ENCODE data around the gene DPYD. TPM values are rescaled to one million over a fixed set of nuclear protein-coding genes. Genes with fewer than 3 reads are reported as not detected.

The DPYD gene
- total RNA-seq, 1 experiment from 2014 or later, result 0.46 TPM

DNA sequence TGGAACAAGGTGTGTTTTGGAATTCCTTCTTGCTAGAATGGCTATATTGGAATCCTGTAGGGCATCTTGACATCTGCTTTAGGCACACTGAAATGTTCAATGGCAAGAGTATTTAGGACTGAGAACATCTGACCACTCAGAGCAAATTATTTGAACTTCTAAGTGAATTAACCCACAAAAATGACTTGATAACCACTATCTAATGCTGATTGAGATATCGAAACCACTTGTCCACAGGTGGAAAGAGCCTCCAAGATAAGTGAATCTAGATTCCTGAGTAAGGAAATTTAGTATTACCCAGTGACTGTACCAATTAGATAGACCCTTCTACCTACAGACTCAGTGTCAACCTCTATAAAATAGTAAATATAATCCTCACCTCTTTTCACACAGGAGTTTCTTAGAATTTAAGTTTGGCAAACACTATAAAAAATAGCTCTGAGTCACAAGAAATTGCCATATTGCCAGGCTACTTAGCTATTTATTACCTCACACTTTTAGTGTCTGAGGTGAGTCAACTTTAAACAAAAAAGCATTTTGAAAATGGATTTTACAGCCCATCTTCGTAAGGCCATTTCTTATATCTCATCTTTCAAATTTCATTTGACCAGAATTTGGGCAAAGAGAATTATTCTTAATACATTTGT lies 777.5 kb downstream of the DPYD start:
- ATAC-seq (no peak), DNase-seq (ENCODE audit: low spot score) (no peak)
- CTCF ChIA-PET, result no interaction called here
- H3K4me1 Mint-ChIP-seq, result peaks cover 3% of the 10 kb centered on the region
- no peak overlapping the region for H3K27ac Mint-ChIP-seq
- no peaks in the 10 kb centered on the region for H3K36me3 Mint-ChIP-seq
- POLR2A ChIA-PET, result no interaction called here
- H3K9me3 Mint-ChIP-seq, result no peaks in the 10 kb centered on the region
- TF ChIP-seq ETV6 (CRISPR knock-in tag; IDR thresholded peaks at IDR 0.05), result no peak
- TF ChIP-seq, protein P1, sequence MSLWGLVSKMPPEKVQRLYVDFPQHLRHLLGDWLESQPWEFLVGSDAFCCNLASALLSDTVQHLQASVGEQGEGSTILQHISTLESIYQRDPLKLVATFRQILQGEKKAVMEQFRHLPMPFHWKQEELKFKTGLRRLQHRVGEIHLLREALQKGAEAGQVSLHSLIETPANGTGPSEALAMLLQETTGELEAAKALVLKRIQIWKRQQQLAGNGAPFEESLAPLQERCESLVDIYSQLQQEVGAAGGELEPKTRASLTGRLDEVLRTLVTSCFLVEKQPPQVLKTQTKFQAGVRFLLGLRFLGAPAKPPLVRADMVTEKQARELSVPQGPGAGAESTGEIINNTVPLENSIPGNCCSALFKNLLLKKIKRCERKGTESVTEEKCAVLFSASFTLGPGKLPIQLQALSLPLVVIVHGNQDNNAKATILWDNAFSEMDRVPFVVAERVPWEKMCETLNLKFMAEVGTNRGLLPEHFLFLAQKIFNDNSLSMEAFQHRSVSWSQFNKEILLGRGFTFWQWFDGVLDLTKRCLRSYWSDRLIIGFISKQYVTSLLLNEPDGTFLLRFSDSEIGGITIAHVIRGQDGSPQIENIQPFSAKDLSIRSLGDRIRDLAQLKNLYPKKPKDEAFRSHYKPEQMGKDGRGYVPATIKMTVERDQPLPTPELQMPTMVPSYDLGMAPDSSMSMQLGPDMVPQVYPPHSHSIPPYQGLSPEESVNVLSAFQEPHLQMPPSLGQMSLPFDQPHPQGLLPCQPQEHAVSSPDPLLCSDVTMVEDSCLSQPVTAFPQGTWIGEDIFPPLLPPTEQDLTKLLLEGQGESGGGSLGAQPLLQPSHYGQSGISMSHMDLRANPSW (CRISPR knock-in tag; conservative IDR thresholded peaks at IDR 0.05; ENCODE audit: low read depth), result no peak
- no peaks in the 10 kb centered on the region for H3K27me3 Mint-ChIP-seq (ENCODE audit: low read depth)
- H3K4me3 Mint-ChIP-seq, result no peak overlapping the region

DNA sequence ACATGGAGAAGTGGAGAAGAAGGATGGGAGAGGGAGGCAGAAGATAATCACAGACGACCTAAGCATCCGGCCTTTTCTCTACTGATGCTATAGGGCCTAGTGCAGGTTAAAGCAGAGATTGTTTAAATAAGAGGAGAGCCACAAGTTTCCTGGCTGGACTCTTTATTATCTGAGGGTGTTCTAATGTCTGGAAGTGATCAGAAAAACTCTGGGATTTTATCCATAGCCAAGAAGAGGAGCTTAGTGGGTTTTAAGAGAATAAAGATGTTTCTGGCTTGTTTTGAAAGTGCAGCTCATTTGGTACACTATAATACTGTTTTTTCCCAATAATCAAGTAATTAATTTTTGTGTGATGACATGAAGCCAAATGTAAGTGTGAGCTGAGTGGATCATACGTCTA lies 780.2 kb downstream of the DPYD start:
- Mint-ChIP-seq H3K4me3 (no peak overlapping the region), H3K4me1 (peaks cover 12% of the 10 kb centered on the region), H3K9me3 (no peaks in the 10 kb centered on the region), H3K36me3 (no peaks in the 10 kb centered on the region), H3K27me3 (ENCODE audit: low read depth) (no peaks in the 10 kb centered on the region), H3K27ac (no peak overlapping the region)
- no peak for TF ChIP-seq NR2C2 (CRISPR knock-in tag; IDR thresholded peaks at IDR 0.05)
- TF ChIP-seq, protein P2, sequence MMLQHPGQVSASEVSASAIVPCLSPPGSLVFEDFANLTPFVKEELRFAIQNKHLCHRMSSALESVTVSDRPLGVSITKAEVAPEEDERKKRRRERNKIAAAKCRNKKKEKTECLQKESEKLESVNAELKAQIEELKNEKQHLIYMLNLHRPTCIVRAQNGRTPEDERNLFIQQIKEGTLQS (CRISPR knock-in tag; conservative IDR thresholded peaks at IDR 0.05), result no peak
- TF ChIP-seq ZNF263 (CRISPR knock-in tag; IDR thresholded peaks at IDR 0.05; ENCODE audit: low read depth), result no peak
- no peak for TF ChIP-seq NFYB (CRISPR knock-in tag; conservative IDR thresholded peaks at IDR 0.05; ENCODE audit: low read depth)
- no peak for TF ChIP-seq OVOL2 (CRISPR knock-in tag; IDR thresholded peaks at IDR 0.05; ENCODE audit: borderline replicate concordance)
- no peak for TF ChIP-seq GTF2I (CRISPR knock-in tag; conservative IDR thresholded peaks at IDR 0.05)
- TF ChIP-seq SMAD3 (CRISPR knock-in tag; IDR thresholded peaks at IDR 0.05; ENCODE audit: borderline replicate concordance), result no peak
- TF ChIP-seq, protein P3, sequence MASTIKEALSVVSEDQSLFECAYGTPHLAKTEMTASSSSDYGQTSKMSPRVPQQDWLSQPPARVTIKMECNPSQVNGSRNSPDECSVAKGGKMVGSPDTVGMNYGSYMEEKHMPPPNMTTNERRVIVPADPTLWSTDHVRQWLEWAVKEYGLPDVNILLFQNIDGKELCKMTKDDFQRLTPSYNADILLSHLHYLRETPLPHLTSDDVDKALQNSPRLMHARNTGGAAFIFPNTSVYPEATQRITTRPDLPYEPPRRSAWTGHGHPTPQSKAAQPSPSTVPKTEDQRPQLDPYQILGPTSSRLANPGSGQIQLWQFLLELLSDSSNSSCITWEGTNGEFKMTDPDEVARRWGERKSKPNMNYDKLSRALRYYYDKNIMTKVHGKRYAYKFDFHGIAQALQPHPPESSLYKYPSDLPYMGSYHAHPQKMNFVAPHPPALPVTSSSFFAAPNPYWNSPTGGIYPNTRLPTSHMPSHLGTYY (CRISPR knock-in tag; IDR thresholded peaks at IDR 0.05), result no peak
- TF ChIP-seq JUN (CRISPR knock-in tag; IDR thresholded peaks at IDR 0.05), result no peak
- TF ChIP-seq, protein P4, sequence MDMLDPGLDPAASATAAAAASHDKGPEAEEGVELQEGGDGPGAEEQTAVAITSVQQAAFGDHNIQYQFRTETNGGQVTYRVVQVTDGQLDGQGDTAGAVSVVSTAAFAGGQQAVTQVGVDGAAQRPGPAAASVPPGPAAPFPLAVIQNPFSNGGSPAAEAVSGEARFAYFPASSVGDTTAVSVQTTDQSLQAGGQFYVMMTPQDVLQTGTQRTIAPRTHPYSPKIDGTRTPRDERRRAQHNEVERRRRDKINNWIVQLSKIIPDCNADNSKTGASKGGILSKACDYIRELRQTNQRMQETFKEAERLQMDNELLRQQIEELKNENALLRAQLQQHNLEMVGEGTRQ (CRISPR knock-in tag; IDR thresholded peaks at IDR 0.05), result no peak
- TF ChIP-seq ZNF317 (CRISPR knock-in tag; IDR thresholded peaks at IDR 0.05; ENCODE audit: borderline replicate concordance, low read depth), result no peak
- TF ChIP-seq SMAD4 (CRISPR knock-in tag; IDR thresholded peaks at IDR 0.05), result no peak
- no peak for TF ChIP-seq NFE2L1 (CRISPR knock-in tag; IDR thresholded peaks at IDR 0.05)
- no peak for TF ChIP-seq TP53 (CRISPR knock-in tag; IDR thresholded peaks at IDR 0.05)
- TF ChIP-seq, protein P5, sequence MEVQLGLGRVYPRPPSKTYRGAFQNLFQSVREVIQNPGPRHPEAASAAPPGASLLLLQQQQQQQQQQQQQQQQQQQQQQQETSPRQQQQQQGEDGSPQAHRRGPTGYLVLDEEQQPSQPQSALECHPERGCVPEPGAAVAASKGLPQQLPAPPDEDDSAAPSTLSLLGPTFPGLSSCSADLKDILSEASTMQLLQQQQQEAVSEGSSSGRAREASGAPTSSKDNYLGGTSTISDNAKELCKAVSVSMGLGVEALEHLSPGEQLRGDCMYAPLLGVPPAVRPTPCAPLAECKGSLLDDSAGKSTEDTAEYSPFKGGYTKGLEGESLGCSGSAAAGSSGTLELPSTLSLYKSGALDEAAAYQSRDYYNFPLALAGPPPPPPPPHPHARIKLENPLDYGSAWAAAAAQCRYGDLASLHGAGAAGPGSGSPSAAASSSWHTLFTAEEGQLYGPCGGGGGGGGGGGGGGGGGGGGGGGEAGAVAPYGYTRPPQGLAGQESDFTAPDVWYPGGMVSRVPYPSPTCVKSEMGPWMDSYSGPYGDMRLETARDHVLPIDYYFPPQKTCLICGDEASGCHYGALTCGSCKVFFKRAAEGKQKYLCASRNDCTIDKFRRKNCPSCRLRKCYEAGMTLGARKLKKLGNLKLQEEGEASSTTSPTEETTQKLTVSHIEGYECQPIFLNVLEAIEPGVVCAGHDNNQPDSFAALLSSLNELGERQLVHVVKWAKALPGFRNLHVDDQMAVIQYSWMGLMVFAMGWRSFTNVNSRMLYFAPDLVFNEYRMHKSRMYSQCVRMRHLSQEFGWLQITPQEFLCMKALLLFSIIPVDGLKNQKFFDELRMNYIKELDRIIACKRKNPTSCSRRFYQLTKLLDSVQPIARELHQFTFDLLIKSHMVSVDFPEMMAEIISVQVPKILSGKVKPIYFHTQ (CRISPR knock-in tag; IDR thresholded peaks at IDR 0.05), result no peak
- no peak for TF ChIP-seq RELA (CRISPR knock-in tag; IDR thresholded peaks at IDR 0.05; ENCODE audit: borderline replicate concordance)
- POLR2A ChIA-PET, result no interaction called here
- DNase-seq (ENCODE audit: low spot score), result no peak
- CTCF ChIA-PET, result no interaction called here
- ATAC-seq, result no peak

Data from WTC11 (cell line).